PFSK-1 (cell line): ENCODE measurements around the gene TMEM132D.

ENCODE experiments used
- FOXP2 ChIP-seq: optimal IDR thresholded peaks from 2 replicates; pipeline ENCODE3; 2011; ENCODE audit warnings: borderline replicate concordance, control low read depth, inconsistent platforms; ENCODE audit not compliant: insufficient read depth; ENCODE audit errors: extremely low read length, extremely low read depth
- POLR2AphosphoS5 ChIP-seq: IDR thresholded peaks from 2 replicates; pipeline ENCODE4 v1.6.1; 2012; ENCODE audit warnings: low read depth, mild to moderate bottlenecking, control low read depth, low read length, moderate library complexity
- SIN3A ChIP-seq: IDR thresholded peaks from 2 replicates; pipeline ENCODE4 v1.6.1; 2012; ENCODE audit warnings: mild to moderate bottlenecking, low read length, moderate library complexity, borderline replicate concordance; ENCODE audit not compliant: insufficient read depth
- TAF1 ChIP-seq: IDR thresholded peaks from 2 replicates; pipeline ENCODE4 v1.6.1; 2012; ENCODE audit warnings: low read length, control low read depth, borderline replicate concordance; ENCODE audit not compliant: insufficient read depth
- TF ChIP-seq, protein P1 (sequence below), 2 experiments: IDR thresholded peaks; 2 replicates each; pipeline versions ENCODE4 v1.6.1 to v1.8.0; 2011 to 2012; ENCODE audit warnings: low read depth in 2 of 2, low read length in 2 of 2, control low read depth in 1 of 2, inconsistent platforms in 1 of 2, mild to moderate bottlenecking in 1 of 2, moderate library complexity in 1 of 2; ENCODE audit not compliant: insufficient read depth in 1 of 2

Gene TMEM132D

GRCh38 chr12:129325566-129325965 is 578.3 kb downstream of the TMEM132D start:
- TF ChIP-seq SIN3A, result no peak
- no peak for TF ChIP-seq POLR2AphosphoS5
- TF ChIP-seq, protein P1, sequence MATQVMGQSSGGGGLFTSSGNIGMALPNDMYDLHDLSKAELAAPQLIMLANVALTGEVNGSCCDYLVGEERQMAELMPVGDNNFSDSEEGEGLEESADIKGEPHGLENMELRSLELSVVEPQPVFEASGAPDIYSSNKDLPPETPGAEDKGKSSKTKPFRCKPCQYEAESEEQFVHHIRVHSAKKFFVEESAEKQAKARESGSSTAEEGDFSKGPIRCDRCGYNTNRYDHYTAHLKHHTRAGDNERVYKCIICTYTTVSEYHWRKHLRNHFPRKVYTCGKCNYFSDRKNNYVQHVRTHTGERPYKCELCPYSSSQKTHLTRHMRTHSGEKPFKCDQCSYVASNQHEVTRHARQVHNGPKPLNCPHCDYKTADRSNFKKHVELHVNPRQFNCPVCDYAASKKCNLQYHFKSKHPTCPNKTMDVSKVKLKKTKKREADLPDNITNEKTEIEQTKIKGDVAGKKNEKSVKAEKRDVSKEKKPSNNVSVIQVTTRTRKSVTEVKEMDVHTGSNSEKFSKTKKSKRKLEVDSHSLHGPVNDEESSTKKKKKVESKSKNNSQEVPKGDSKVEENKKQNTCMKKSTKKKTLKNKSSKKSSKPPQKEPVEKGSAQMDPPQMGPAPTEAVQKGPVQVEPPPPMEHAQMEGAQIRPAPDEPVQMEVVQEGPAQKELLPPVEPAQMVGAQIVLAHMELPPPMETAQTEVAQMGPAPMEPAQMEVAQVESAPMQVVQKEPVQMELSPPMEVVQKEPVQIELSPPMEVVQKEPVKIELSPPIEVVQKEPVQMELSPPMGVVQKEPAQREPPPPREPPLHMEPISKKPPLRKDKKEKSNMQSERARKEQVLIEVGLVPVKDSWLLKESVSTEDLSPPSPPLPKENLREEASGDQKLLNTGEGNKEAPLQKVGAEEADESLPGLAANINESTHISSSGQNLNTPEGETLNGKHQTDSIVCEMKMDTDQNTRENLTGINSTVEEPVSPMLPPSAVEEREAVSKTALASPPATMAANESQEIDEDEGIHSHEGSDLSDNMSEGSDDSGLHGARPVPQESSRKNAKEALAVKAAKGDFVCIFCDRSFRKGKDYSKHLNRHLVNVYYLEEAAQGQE (IDR thresholded peaks at IDR 0.05; ENCODE audit: insufficient read depth in 1 of 2, low read depth in 2 of 2, low read length in 2 of 2), result no peak
- no peak for TF ChIP-seq TAF1
- TF ChIP-seq FOXP2, result no peak

GRCh38 chr12:129312048-129312447 is 591.8 kb downstream of the TMEM132D start:
- TF ChIP-seq, protein P1 (IDR thresholded peaks at IDR 0.05; ENCODE audit: insufficient read depth in 1 of 2, low read depth in 2 of 2, low read length in 2 of 2), result peak in 1 of 2 experiments; percentile 81; a peak in 2 of 4 replicates
- TF ChIP-seq FOXP2 (no peak), SIN3A (no peak)

- TF ChIP-seq, protein P1 (IDR thresholded peaks at IDR 0.05; ENCODE audit: insufficient read depth in 1 of 2, low read depth in 2 of 2, low read length in 2 of 2), result no peak
- no peak for TF ChIP-seq POLR2AphosphoS5
- no peak for TF ChIP-seq FOXP2
- TF ChIP-seq SIN3A, result no peak
- no peak for TF ChIP-seq TAF1
These were observed 593.5 kb downstream of the TMEM132D start for GRCh38 chr12:129310346-129310745.

DNA sequence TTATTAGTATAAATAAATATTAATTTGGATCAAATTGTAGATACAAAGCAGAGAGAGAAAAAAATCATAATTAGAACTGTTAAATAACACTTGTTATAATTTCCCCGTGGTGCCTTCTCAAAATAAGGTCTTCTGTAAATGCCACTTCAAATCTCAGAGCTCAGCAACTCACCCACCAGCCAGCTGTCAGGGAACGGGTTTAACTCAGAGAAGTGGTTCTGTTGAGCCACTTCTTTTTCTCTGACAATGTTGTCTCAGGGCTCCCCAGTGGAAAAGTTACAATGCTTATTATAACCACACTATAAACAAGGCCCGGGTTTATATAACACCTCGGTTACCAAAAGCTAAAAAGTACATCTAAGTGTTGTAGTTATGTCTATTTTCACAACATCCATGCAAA is 598.0 kb downstream of the TMEM132D start:
- no peak for TF ChIP-seq POLR2AphosphoS5
- TF ChIP-seq TAF1, result no peak
- TF ChIP-seq, protein P1 (IDR thresholded peaks at IDR 0.05; ENCODE audit: insufficient read depth in 1 of 2, low read depth in 2 of 2, low read length in 2 of 2), result no peak
- no peak for TF ChIP-seq SIN3A
- TF ChIP-seq FOXP2, result no peak

DNA sequence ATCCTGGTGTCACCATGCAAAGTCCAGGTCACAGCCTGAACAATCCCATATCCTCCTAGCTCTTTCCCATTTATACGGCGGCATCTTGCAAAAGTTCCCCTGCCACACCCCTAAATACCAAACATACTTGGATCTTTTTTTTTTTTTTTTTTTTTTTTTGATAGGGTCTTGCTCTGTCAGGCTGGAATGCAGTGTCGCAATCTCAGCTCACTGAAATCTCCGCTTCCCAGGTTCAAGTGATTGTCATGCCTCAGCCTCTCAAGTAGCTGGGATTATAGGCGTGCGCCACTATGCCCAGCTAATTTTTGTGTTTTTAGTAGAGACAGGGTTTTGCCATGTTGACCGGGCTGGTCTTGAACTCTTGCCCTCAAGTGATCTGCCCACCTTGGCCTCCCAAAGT is 599.3 kb downstream of the TMEM132D start:
- no peak for TF ChIP-seq POLR2AphosphoS5
- no peak for TF ChIP-seq SIN3A
- no peak for TF ChIP-seq TAF1
- no peak for TF ChIP-seq FOXP2
- TF ChIP-seq, protein P1 (IDR thresholded peaks at IDR 0.05; ENCODE audit: insufficient read depth in 1 of 2, low read depth in 2 of 2, low read length in 2 of 2), result no peak
